Stimulated activated CD8-positive, alpha-beta memory T cell treated with anti-CD3 and anti-CD28 coated beads, Interleukin-15, amount 100 ng/mL, for 4 hours (primary cell): ENCODE results near the gene B4GAT1.
A peak's percentile ranks its signal among the peaks of the same experiment; 100 is the strongest.
"Not testable (repeated sequence)": the region's sequence is repeated elsewhere in the genome, so short reads cannot be mapped to it uniquely, and the experiment has no call there.

Experiments
- DNase-seq, 2 donors: peaks; one replicate each; pipeline ENCODE4 v3.0.0-alpha.2; 2020; ENCODE audit warnings: low read depth in 2 of 2

Gene B4GAT1

DNA sequence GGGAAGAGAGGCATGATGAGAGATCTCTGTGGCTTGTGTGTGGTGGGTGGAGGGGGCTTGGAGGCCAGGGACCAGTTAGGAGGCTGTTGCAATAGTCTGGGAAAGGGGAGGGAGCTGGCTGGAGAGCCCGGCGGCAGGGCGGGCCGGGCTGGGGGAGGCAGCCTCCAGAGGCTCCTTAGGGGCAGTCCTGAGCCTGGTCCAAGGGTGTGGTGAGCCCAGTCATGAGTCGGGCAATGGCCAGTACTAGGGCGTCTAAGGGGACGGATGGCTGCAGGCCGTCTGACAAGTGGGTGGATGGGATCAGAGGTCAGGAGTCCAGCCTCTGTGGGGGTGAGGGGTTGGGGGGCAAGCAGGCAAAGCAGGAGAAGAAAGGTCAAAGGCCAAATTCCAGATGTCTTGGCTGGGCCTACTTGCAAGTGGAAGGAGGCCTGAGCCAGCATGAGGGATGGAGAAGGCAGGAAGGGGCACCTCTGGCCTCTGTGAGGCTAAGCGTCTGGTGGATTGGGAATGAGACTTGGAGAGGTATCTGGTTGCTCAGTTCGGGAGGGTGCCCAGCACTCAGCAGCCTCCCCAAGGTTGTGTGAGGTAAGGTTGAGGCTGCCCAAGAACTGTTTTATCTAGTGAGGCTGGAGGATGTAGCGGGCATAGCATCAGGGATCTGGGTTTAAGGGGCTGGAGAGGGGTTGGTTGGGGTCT is 24.5 kb downstream of the B4GAT1 start:
- no peak for DNase-seq

DNA sequence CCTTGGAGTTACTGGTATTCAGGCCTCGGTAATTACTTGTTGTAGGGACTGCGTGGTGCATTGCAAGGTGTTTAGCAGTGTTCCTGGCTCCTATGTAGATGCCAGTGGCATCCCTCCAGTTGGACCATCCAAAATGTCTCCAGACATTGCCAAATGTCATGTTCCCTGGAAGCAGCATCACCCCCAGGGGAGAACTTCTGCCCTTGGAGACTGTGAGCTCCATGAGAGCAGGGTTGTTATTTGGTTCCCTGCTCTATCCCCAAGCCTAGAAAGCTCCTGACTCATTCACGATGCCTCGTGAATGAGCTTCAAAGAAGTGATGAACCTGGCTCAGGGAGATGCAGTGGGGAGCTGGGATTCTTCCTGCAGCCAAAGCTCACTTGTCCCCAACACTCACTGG is 25.8 kb downstream of the B4GAT1 start:
- no peak for DNase-seq

DNA sequence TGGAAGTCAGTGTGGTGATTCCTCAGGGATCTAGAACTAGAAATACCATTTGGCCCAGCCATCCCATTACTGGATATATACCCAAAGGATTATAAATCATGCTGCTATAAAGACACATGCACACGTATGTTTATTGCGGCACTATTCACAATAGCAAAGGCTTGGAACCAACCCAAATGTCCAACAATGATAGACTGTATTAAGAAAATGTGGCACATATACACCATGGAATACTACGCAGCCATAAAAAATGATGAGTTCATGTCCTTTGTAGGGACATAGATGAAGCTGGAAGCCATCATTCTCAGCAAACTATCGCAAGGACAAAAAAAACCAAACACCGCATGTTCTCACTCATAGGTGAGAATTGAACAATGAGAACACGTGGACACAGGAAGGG is 26.7 kb downstream of the B4GAT1 start:
- not testable (repeated sequence) for DNase-seq

DNA sequence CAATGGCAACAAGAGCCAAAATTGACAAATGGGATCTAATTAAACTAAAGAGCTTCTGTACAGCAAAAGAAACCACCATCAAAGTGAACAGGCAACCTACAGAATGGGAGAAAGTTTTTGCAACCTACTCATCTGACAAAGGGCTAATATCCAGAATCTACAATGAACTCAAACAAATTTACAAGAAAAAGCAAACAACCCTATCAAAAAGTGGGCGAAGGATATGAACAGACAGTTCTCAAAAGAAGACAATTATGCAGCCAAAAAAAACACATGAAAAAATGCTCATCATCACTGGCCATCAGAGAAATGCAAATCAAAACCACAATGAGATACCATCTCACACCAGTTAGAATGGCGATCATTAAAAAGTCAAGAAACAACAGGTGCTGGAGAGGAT is 27.1 kb downstream of the B4GAT1 start:
- not testable (repeated sequence) for DNase-seq

DNA sequence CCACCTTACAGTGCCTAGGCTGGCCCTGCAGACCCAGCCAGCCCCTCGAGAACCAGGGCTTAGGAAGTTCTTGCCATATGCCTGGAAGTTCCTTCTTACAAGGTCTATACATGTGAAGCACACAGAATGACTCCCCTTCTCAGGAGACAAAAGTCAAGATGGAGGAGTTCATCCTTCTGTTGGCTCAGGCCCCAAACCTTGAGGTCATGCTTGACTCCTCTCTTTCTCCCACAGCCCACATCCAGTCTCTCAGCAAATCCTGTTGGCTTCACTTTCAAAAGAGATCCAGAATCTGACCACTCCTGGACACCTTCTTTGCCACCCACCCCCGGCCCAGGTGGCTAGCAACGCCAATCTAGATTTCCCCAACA is 28.8 kb downstream of the B4GAT1 start:
- DNase-seq = no peak

DNA sequence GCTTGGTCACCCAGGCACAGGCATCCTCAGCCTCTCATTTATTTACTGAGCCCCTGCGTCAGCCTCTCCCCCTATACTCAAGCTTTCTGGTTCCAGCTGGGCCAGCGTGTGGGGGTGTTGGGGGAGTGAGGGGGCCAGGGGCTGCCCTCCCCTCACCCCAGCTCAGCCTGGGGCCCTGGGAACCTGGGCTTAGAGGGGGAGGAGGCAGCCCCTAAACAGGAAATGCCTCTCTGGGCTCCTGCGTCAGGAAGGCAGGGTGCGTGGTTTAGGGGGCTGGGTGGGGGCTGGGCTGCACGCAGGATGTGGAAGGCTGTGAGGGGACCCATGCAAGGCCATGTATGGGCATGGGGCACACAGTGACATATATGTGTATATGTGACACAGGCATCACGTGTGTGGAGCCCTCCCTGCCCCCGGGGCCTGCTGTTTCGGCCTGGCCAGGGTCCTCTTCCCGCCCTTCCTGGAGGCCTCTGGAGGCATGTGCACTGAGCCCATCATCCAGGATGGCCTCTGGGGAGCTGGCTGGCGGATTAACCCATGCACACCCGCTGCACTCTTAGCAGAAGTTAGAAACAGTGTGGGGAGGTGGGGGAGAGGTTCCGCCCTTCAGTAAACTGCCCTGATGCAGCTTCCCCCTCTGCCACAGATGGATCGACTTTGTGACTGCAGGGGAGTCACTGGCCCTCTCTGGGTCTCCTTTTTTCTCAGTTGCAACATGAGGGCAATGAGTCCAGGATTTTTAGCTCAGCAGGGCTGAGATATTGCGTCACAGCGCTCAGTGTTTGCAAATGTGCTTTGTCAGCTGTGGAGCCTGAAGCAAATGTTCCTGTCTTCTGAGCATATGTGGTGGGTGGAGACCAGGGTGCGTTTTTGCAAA is 29.5 kb downstream of the B4GAT1 start:
- peak in 1 of 2 donors; percentile 34 for DNase-seq

DNA sequence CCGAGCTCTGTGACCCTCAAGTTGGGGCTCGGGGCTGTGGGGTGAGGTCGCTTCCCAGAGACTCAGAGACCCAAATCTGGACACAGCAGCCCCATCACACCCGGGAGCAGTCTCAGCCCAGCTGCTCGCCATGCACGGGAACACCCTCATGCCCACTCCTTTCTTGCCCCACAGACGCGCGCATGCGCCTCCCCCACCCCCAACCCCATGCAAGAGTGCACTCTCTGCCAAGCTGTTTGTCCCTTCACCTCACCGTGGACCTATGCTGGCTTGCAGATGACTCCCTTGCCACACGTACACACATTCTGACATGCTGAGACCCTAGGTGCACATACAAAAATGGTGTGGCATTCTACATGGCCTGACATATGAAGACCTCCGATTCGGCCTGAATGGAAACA is 30.1 kb downstream of the B4GAT1 start:
- DNase-seq = no peak

DNA sequence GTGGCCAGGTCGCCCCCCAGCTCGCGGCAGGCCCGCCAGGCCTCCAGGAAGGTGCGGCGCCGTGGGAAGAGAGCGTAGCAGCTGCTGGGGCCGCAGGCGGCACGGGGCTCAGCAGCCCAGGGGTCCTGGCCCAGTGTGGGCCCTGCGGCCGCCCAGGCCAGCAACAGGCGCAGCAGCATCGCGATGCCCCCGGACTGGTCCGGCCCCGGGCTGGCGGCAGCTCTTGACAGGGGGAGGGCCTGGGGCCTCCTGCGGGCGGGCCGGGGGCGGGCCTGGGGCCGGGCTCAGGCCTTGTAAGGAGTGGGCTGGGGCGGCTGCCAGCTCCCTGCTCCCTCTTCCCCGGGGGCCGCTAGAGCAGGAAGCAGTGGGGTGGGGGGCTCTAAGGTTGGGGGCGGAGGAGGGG is 30.6 kb downstream of the B4GAT1 start, which contains the start of gene CD248:
Gene CD248 (minus strand): TSS at position 196 of the 403 bp plus-strand sequence. CDS start 17 bp downstream, at position 179.
- no peak for DNase-seq

DNA sequence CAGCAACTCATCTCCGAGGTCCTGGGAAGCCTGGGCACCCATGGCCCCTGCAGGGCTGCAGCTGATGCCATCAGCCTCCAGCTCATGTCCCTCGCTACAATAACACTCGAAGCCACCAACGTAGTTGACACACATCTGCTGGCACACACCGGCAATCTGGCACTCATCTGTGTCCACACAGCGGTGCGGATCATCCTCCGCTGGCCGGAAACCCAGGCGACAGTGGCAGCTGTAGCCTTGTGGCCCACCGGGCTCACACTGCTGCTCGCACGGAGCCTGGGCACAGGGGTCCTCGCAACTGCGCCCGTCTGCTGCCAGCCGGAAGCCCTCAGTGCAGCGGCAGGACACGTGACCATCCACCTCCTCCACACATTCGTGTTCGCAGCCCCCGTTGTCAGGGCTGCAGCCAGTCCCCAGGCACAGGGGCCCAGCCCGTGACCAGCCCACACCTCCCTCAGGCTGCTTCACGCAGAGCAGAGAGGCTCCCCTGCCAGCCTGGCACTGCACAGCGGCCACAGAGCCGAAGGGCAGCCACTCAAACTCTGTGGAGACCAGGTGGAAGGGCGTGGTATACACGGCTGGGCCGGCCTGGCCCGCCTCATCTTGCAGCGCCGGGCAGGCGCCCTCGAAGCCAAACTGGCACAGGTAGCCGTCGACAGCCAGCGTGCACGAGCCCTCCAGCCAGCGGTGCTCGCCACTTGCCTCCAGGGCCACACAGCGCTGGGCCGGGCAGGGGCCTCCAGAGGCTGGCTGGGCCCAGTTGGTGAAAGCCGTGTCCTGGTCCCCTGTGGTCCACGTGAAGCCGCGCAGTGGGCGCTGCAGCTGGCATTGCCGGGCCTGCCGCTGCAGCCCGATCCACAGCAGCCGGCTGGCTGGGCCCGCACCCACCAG is 31.3 kb downstream of the B4GAT1 start:
- no peak for DNase-seq

DNA sequence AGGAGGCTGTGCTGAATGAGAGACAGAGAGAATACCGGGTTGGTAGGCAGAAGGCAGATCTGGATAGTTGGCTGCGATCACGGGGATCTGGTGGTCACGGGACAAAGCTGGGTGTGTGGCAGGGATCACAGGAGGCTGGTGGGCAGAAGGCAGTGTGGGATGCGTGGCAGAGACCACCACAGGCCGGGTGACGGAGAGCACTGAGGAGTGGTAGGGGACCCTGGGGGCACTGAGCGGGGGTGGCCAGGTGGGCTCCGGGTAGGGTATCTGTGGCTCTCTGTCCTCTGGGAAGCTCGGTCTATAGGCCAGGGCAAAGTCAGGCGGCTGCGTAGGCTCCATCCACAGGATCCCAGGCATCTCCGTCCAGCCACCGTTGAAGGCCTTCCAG is 31.9 kb downstream of the B4GAT1 start:
- no peak for DNase-seq

DNA sequence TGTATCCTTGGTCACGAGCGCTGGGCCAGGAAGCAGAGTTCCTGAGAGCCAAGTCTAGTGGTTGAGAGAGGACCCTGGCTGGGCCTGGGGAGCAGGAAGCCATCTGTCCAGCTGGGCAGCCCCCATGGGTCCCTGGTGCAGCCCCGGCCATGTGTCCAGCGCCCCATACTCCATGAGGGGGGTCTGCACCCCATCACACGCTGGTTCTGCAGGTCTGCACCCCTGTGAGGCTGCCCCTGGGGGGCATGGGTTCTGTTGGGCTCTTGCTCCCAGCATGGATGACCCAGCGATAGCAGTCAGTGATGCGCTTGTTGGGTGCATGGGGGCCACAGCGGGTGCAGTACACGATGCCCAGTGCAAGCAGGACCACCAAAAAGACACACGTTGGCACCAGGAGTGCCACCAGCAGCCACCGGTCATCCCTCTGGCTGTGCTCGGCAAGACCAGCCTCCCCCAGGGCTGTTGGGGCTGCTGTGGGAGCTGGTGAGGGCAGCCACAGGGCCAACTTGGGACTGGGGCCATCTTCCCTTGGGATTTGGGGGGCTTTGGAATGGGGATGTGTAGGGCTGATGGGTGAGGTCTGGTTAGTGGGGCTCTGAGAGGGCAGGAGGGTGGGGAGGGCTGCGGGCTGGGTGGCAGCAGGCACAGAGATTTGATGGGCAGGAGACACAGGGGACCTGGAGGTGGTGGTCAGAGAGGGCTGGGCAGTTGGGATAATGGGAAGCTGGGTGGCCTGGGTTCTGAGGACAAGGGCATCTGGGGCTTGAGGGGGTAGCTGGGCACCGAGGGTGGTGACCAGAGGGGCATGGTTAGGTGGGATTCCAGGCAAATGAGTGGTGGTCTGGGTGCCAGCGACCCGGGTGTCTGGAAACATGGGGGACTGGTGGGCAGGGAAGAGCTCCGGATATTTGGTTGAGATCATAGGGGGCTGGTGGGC is 32.6 kb downstream of the B4GAT1 start:
- DNase-seq = no peak

DNA sequence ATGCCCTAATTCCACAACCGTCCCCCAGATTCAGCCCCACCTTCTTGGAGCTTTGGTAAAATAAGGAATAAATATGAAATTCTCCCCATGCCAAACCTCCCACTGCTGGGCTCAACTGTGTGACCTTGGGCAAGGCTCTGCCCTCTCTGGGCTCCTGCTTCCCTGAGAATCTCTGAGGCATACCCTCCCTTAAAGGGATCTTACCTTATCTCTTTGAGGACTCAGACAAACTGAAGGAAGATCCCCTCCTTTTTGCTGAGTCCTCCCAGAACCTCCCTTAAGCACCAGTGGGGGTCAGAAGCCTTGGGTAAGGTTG is 33.3 kb downstream of the B4GAT1 start:
- DNase-seq = no peak

DNA sequence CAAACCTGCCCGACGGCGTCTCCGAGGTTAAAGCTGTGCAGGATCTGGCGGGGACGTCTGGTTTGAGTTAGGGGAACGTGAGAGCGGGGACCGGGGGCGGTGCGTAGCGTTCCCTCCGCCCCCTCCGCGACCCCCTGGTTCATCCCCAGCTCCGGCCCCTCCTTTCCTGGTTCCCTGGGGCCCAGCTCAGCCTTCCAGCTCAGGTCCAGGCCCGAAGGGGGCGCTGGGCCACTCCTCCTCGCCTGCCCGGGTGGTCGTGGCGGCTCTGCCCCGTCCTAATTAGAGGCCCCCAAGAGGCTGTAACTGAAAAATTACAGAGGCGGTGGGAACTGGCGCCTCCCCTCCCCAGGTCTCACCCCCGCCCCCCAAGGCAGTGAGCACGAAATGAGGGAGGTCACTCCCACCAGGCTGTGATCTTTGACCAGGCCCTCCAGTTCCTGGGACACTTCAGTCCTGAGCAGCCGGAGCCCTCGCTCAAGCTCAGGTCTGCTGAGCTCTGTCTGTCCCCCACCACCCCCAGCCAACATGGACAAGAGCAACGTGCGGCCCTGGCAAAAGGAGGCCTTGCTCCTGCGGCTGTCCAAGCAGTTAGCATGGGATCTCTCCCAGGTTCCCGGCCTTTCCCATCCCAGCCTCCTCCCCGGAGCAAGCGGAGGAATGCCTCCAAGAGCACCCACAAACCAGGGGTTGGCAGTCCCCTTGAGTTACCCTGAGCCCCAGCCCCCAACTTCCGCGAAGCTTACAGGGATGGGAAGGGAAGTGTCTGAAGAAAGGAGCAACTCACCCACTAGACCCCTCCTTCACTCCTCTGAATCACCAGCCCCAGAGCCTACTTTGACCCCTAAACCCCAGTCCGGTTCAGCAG is 33.9 kb downstream of the B4GAT1 start:
- DNase-seq = no peak

DNA sequence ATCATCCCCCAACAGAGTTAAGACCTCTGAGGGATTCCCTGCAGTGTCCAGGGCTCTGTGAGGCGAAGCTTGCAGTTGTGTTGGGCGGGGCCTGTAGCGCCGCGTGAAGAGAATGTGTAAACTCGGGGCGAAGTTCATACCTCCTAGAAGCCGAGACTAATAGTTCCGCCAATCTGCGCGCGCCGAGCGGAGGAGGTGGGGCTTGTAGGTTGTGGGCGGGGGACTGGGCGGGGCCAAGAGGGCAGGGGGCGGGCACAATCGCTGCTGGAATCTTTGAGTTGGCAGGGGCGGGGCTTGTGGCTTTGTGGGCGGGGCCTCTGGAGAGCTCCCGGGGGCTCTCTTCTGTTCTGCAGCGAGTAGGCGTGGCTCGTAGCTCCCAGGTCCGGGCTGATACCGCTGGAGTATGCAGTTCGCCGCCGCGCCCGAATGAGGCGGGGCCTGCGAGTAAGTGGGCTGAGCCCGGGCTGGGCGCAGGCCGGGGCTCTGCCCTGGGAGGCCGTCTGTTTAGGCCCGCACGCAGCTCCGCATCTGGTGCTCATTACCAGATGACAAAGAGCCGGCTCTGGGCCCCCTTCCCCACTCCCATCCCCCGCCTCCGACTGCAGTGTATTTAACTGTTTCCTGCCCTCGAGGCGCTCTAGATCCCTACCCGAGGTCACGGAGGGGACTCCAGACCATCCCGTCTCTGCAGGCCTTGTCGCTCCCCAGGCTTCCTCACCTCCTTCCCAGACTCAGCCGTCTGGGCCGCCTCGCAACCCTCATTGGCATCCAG is 34.7 kb downstream of the B4GAT1 start:
- DNase-seq = peak; percentile 89 to 96

DNA sequence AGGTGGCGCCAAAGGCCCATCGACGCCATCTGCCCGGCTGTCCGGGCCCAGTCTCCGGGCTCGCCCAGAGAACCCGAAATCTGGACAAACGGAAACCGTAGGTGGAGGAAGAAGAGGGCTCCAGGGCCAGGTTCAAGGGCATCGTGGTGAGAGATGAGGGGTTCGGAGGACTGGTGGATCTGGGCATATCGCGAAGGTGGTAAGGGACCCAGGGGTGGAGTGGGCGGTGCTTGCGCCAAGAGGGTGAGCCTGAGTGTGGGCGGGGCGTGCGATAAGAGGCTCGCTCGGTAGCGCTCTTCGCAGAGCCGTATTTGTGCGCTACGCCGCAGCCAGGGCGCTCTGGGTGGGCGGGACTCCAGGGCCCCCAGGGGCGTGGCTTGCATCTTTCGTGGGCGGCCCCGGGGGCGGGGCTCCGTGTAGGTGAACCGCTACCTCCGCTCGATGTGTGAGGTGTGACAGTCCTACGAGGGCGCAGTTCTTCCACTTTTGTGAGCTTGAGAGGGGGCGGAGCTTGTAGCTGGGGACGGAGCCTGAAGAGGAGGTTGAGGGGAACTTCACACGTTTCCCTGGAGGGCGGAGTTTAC is 35.4 kb downstream of the B4GAT1 start:
- DNase-seq = peak; percentile 97 to 98

DNA sequence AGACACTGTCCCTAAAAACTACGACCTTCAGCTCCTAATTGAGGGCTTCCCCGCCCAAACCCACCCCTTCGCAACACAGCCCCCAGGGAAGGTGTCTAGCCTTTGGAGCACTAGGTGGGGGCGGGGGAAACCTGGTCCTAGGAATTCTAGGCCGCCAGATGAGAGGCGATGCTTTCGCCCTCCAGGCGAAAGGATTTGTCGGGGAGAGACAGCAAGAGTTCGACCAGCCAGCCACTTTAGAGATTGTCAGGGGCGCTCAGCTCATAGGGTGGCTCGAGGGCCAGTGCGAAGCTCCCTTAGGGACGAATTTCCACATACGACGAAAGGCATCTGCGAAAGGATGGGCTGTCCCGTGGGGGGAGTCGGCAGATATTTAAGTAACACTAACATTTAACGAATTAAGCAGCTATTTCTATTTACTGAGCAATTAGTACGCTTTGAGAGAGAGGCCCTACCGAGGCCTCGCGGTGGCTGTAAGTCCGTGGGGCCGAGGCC is 35.9 kb downstream of the B4GAT1 start:
- DNase-seq = no peak

DNA sequence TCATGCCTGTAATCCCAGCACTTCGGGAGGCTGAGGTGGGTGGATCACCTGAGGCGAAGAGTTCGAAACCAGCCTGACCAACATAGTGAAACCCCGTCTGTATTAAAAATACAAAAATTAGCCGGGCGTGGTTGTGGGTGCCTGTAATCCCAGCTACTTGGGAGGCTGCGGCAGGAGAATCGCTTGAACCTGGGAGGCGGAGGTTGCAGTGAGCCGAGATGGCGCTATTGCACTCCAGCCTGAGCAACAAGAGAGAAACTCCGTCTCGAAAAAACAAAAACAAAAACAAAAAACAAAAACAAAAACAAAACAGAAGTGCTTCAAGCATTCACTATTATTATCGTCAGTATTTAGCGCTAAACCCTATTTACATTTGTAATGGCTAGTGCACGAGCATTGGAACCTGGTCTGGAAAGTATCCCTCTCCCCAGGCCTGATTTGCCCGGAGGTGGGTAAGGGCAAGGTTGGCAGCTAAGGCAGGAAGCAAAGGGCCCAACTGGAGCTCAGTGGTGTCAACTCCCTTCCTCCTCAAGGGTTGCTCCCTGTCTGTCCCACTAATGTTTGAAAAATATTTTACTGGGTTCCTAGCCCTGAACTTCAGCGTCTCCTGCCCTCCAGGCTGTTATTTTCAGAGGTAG is 36.5 kb downstream of the B4GAT1 start:
- DNase-seq = not testable (repeated sequence)

DNA sequence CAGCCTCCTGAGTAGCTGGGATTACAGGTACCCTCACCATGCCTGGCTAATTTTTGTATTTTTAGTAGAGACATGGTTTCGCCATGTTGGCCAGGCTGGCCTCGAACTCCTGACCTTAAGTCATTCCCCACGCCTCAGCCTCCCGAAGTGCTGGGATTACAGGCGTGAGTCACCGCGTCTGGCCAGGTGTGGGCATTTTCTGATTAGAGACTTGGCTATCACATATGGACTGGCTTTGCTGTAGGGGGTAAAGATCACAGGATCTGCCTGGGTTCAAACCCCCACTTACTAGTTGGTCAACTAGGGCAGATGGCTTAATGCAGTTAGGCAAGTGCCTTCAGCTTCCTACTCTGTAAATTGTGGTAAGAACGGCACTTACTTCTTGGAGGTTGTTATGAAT is 37.1 kb downstream of the B4GAT1 start:
- DNase-seq = no peak
